Natural killer cell (primary cell): Measurements from ENCODE around the gene ENAH. TPM values are rescaled to one million over a fixed set of nuclear protein-coding genes. Genes with fewer than 3 reads are reported as not detected.

Experiments
- ATAC-seq, 3 donors: fragments of 150-1000 bp in 2 of 3; fragments of 200-7000 bp in 1 of 3; cut with Tn5 transposase; 1 replicate in 1 of 3; 2 replicates in 2 of 3; pipeline ENCODE4 v1.10.0; 2021; ENCODE audit warnings: mild to moderate bottlenecking in 2 of 3, moderate library complexity in 2 of 3
- DNase-seq, 2 donors: peaks; one replicate each; pipeline versions ENCODE4 v3.0.0 to v3.0.0-alpha.2; 2013 to 2021; ENCODE audit warnings: mixed read lengths in 1 of 2
- H3K27ac ChIP-seq: one replicate; pipeline ENCODE4 v1.5.1; 2013; ENCODE audit warnings: mild to moderate bottlenecking, low read length
- H3K27me3 ChIP-seq: one replicate; pipeline ENCODE4 v1.6.1; 2013; ENCODE audit warnings: low read length; ENCODE audit not compliant: control insufficient read depth, insufficient read depth
- H3K36me3 ChIP-seq: one replicate; pipeline ENCODE4 v1.6.1; 2013; ENCODE audit warnings: low read length; ENCODE audit not compliant: control insufficient read depth, insufficient read depth
- H3K4me1 ChIP-seq: one replicate; pipeline ENCODE4 v1.6.1; 2013; ENCODE audit warnings: low read length; ENCODE audit not compliant: control insufficient read depth, insufficient read depth
- H3K4me3 ChIP-seq: one replicate; pipeline ENCODE4 v1.5.1; 2013; ENCODE audit warnings: low read length
- H3K9me3 ChIP-seq: one replicate; pipeline ENCODE4 v1.6.1; 2013; ENCODE audit warnings: low read length; ENCODE audit not compliant: control insufficient read depth, insufficient read depth
- H3K27ac Mint-ChIP-seq, 2 donors: one replicate each; pipeline ENCODE4 v1.8.0; 2022; ENCODE audit warnings: mild to moderate bottlenecking in 2 of 2, mixed read lengths in 2 of 2, moderate library complexity in 1 of 2
- H3K27me3 Mint-ChIP-seq, 2 donors: one replicate each; pipeline ENCODE4 v1.8.0; 2022; ENCODE audit warnings: low read depth in 2 of 2, mixed read lengths in 2 of 2
- H3K36me3 Mint-ChIP-seq: one replicate; pipeline ENCODE4 v1.8.0; 2022; ENCODE audit warnings: mixed read lengths
- H3K4me1 Mint-ChIP-seq, 2 donors: one replicate each; pipeline ENCODE4 v1.8.0; 2022; ENCODE audit warnings: mixed read lengths in 2 of 2
- H3K4me3 Mint-ChIP-seq: one replicate; pipeline ENCODE4 v1.8.0; 2022; ENCODE audit warnings: mild to moderate bottlenecking, moderate library complexity, mixed read lengths
- H3K9me3 Mint-ChIP-seq, 2 donors: one replicate each; pipeline ENCODE4 v1.8.0; 2022; ENCODE audit warnings: mixed read lengths in 2 of 2
- WGBS: methylation state at CpG from one replicate; pipeline ENCODE4 v1.1.7; 2013; ENCODE audit warnings: missing lambda C conversion rate; ENCODE audit not compliant: insufficient coverage; 5-methylcytosine and 5-hydroxymethylcytosine counted together
- intact Hi-C: fragments of 100-400 bp; cut with micrococcal nuclease; formaldehyde crosslinking; loops from one replicate; pipeline ENCODE4 v1.14.2; 2022
- total RNA-seq, 4 donors: library from RNA; stranded (reverse); fragments of 120-200 nt in 1 of 4; gene quantifications; one replicate each; pipeline versions ENCODE4 v1.2.3 to v1.2.4, GENCODE V29; 2013 to 2022
- TF ChIP-seq, protein P1 (sequence below): fragments of 200-600 bp; IDR thresholded peaks from one replicate; pipeline ENCODE4 v1.8.0; 2022; ENCODE audit warnings: antibody characterized with exemption

The ENAH gene
- total RNA-seq, 3 donors from 2014 or later (not counting 1 experiment from before 2014, with no cell fraction given), result not detected

DNA sequence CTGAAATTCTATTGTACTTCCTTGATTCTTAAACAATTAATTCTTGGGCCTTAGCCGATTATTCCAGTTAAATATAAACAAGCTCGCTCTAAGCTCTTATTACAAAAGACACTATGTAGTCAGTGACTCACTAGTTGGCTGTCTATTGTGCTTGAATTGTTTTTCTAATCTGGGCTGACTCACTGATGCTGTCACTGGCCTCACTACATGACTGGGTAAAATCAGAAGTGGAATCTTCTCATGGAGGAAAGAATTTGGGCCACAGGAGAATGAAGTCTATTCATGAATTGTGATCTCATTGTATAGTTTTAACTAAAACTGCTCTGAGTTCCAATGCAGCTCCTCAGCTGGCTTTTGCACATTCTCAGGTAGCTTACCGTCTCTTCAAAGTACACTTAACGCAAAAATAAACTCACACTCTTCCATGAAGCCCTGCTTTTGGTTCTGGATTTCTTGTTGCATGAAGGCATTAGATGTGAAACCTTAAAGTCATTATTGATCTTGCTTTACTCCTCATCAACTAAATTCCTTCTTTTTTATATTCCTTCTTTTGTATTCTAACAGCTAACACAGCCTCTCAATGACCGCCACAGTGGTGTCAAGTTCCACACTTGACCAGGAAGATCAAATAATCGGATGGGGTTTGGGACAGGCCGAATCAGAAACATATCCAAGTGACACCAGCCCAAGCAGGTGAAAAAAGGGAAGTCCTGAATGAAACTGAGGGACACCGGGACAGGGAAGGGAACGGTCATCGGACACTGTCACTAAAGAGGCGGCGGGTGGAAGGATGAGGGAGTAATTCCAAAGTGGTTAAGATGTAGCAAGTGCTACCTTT lies 144.2 kb downstream of the ENAH start:
- H3K36me3 ChIP-seq, result no peaks in the 10 kb centered on the region
- H3K9me3 Mint-ChIP-seq, result no peaks in the 10 kb centered on the region
- H3K4me3 ChIP-seq, result no peak overlapping the region
- intact Hi-C loops, result no loop called here
- H3K27me3 ChIP-seq, result no peaks in the 10 kb centered on the region
- H3K36me3 Mint-ChIP-seq, result no peaks in the 10 kb centered on the region
- H3K27ac Mint-ChIP-seq, result no peak overlapping the region
- H3K4me1 Mint-ChIP-seq, result no peaks in the 10 kb centered on the region
- no peaks in the 10 kb centered on the region for H3K9me3 ChIP-seq
- no peak for ATAC-seq
- H3K4me1 ChIP-seq, result no peaks in the 10 kb centered on the region
- no peak for DNase-seq
- H3K27ac ChIP-seq, result no peak overlapping the region
- H3K4me3 Mint-ChIP-seq, result no peak overlapping the region
- H3K27me3 Mint-ChIP-seq, result peaks cover 0 to 3% of the 10 kb centered on the region in 2 donors
- 95% methylated on average over 11 of the region's 12 CpGs for WGBS
- TF ChIP-seq, protein P1, sequence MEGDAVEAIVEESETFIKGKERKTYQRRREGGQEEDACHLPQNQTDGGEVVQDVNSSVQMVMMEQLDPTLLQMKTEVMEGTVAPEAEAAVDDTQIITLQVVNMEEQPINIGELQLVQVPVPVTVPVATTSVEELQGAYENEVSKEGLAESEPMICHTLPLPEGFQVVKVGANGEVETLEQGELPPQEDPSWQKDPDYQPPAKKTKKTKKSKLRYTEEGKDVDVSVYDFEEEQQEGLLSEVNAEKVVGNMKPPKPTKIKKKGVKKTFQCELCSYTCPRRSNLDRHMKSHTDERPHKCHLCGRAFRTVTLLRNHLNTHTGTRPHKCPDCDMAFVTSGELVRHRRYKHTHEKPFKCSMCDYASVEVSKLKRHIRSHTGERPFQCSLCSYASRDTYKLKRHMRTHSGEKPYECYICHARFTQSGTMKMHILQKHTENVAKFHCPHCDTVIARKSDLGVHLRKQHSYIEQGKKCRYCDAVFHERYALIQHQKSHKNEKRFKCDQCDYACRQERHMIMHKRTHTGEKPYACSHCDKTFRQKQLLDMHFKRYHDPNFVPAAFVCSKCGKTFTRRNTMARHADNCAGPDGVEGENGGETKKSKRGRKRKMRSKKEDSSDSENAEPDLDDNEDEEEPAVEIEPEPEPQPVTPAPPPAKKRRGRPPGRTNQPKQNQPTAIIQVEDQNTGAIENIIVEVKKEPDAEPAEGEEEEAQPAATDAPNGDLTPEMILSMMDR, result no peak

DNA sequence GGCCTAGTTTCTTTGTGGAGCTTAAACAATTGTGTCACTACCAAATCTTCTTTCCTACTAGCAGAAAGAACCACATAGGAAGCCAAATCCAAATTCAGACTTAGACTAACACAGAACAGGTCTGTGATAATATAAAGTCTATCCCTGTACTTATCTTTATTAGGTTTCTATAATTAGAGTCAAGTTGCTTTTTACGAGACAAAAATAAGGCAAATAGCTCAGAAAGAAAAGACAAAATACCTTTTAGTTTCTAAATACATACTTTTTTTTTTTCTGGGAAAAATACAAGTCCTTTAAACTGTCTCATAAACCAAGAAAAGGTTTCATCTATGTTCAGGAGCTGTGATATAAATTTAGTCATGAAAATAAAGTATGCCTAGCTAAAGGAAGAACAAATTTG lies 146.2 kb downstream of the ENAH start:
- Mint-ChIP-seq H3K27me3 (peaks cover 0 to 3% of the 10 kb centered on the region in 2 donors), H3K36me3 (no peaks in the 10 kb centered on the region), H3K4me3 (no peak overlapping the region), H3K4me1 (no peaks in the 10 kb centered on the region), H3K27ac (no peak overlapping the region), H3K9me3 (no peaks in the 10 kb centered on the region)
- Histone ChIP-seq H3K27ac (no peak overlapping the region), H3K4me3 (no peak overlapping the region), H3K4me1 (no peaks in the 10 kb centered on the region), H3K36me3 (no peaks in the 10 kb centered on the region), H3K9me3 (no peaks in the 10 kb centered on the region), H3K27me3 (no peaks in the 10 kb centered on the region)
- TF ChIP-seq, protein P1, result no peak
- DNase-seq (no peak), ATAC-seq (no peak)
- intact Hi-C loops, result no loop called here
- no CpG with 5 or more reads among the region's 1 CpG for WGBS

DNA sequence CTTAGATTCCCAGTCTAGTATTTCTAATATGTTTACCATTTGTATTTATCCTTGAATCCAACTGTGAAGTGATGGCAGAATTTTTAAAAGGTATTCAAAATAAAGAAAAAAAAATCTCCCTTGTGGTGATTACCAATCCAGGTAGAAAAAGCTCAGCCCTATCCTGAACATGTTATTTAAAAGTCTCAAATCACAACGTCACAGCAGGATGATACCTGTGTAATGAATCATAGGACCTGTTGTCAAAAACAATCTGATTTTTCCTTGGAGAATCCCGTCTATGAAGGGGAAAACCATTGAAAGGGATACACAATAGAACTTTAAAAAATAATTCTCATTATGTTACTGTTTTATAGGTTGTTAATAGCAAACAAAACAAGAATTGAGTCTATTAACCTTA lies 148.1 kb downstream of the ENAH start:
- H3K27ac Mint-ChIP-seq, result no peak overlapping the region

More for the DNA sequence above, 148.1 kb downstream of the ENAH start:
- no peaks in the 10 kb centered on the region for H3K36me3 ChIP-seq
- no peaks in the 10 kb centered on the region for H3K9me3 ChIP-seq
- WGBS, result 67% methylated on average over 1 of the region's 2 CpGs
- H3K27ac ChIP-seq, result no peak overlapping the region
- Mint-ChIP-seq H3K27me3 (peaks cover 0 to 5% of the 10 kb centered on the region in 2 donors), H3K36me3 (no peaks in the 10 kb centered on the region), H3K4me1 (no peaks in the 10 kb centered on the region), H3K4me3 (no peak overlapping the region), H3K9me3 (no peaks in the 10 kb centered on the region)
- TF ChIP-seq, protein P1, result no peak
- ATAC-seq (no peak), DNase-seq (no peak)
- H3K27me3 ChIP-seq, result no peaks in the 10 kb centered on the region
- H3K4me3 ChIP-seq, result no peak overlapping the region
- no peaks in the 10 kb centered on the region for H3K4me1 ChIP-seq
- intact Hi-C loops, result no loop called here
